Stimulated activated CD4-positive, alpha-beta T cell treated with anti-CD3 and anti-CD28 coated beads, Interleukin-15, amount 100 ng/mL, for 24 hours (primary cell): ENCODE results near the gene ABLIM2.
"Not testable (repeated sequence)": the region's sequence is repeated elsewhere in the genome, so short reads cannot be mapped to it uniquely, and the experiment has no call there.

Source experiments
- DNase-seq: peaks from one replicate; pipeline ENCODE4 v3.0.0-alpha.2; 2020

ABLIM2 gene

DNA sequence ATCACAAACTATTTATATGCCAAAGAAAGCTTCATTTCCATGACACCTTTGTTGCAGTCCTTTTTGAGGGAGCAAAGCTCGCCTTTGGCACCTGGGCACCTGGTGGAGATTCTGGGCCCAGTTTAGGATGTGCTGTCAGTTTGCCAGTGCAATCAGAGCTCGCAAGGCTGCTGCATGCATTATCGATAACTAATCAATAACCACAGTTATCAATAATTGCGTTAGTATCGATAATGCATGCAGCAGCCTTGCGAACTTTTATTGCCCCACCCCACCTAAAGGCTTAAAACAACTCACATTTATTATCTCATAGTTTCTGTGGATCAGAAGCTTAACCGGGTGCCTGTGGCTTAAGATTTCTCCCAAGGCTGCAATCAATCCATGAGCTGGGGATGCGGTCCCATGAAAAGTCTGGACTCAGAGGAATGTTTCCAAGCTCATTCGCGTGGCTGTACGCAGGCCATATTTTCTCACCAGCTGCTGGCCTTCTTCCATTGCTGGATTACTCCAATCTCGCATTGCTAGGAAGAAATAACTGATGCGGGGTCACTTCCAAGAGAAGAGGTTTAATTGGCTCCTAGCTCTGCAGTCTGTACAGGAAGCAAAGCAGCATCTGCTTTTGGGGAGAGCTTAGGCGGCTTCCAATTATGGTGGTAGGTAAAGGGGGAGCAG lies 212.8 kb downstream of the ABLIM2 start:
- DNase-seq: no peak

DNA sequence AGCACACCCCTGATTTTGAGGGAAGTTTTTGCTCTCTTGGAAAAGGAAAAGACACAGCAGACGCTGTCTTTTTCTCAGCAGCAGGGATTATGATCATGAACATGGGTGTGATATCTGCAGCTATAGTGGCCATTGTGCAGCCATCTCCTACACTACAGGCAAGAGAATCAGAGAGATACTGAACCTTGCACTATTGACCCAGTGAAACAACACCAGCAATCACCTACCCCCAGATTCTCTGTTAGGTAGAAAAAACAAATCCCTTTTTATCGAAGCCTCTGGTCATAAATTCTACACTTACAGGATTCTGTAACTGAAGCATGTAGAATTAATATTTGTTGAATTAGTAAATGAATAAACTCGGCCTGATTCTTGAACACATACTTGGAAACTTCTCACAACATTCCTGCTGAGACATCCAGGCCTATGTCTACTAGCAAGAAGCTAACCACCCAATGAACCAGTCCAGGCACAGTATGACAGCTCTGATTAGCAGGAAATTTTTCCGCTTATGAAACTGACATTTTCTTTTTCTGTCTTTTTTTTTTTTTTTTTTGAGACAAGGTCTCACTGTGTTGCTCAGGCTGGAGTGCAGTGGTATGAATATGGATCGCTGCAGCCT lies 213.9 kb downstream of the ABLIM2 start:
- no peak for DNase-seq

DNA sequence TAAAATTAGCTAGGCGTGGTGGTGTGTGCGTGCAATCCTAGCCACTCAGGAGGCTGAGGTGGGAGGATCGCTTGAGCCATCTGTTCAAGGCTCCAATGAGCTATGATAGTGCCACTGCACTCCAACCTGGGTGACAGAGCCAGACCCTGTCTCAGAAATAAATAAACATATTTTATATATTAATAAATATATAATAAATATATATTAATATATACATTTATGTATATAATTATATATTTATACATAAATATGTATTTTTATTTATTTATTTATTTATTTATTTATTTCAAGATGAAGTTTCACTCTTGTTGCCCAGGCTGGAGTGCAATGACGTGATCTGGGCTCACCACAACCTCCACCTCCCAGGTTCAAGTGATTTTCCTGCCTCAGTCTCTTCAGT lies 214.9 kb downstream of the ABLIM2 start:
- DNase-seq: not testable (repeated sequence)

DNA sequence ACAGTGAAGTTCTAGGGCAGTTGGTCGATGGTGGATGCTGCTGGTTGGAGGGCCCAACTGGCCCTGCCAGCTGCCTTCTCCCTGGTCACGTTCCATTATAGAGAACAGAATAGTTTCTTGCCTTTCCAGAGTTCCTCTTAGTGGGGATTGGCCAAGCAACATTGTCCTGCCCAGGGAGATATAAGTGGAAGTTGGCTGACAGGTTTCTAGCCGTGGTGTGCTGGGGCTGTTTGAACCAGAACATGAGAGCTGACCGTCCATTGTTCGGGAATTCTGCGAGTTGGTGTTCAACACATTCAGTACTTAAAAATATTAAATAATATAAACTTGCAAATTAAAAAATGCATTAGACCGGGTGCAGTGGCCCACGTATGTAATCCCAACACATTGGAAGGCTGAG lies 215.4 kb downstream of the ABLIM2 start:
- no peak for DNase-seq

DNA sequence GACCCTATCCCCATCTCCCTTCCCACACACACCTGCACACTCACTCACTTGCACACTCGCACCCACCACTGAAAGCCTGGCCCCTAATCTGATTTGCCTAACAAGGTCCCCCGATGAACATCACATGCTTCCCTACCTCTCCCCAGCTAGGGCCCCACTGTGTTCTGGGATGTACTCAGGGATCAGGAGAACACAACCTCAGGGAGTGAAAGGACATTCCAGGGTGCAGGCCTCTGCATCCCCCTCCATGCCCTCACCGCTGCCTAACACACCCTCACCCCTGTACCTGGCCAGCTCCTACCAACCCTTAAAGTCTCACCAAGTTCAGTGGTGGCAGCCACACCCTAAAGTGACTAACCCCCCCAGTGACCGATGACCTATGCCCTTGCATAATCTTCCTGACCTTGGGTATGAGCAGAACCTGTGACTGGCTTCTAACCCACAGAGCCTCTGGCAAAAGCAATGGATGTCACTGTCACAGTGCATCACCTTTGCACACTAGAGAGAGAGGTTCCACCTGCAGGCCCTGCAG lies 216.6 kb downstream of the ABLIM2 start:
- no peak for DNase-seq

DNA sequence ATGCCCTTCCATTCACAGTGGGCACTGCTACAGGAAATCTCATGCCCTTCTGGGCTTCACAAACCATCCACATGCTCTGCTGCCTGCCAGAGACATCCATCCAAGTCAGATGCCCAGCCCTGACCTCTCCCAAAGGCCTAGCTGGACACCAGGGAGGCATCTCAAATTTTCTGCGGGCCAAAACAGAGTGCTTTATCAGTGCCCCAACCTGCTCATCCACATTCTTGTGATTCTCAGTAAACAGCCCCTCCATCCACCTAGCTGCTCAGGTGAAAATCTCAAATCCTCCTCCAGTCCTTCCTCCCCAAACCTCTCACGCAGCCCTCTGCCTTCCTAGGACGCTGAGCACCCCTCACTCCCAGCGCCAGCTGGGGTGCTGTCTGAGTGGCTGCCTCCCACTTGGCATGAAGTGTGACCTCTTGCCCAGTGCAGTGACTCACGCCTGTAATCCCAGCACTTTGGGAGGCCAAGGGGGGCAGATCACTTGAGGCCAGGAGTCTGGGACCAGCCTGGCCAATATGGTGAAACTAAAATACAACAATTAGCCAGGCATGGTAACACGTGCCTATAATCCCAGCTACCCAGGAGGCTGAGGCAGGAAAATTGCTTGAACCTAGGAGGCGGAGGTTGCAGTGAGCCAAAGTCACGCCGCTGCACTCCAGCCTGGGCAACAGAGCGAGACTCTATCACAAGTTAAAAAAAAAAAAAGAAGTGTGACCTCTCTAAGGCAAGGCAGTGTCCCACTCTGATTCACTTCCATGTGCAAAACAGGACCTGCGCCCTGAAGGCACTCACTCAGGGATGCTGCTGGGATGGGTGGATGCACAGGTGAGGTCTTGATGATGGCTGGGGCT lies 217.3 kb downstream of the ABLIM2 start:
- no peak for DNase-seq

DNA sequence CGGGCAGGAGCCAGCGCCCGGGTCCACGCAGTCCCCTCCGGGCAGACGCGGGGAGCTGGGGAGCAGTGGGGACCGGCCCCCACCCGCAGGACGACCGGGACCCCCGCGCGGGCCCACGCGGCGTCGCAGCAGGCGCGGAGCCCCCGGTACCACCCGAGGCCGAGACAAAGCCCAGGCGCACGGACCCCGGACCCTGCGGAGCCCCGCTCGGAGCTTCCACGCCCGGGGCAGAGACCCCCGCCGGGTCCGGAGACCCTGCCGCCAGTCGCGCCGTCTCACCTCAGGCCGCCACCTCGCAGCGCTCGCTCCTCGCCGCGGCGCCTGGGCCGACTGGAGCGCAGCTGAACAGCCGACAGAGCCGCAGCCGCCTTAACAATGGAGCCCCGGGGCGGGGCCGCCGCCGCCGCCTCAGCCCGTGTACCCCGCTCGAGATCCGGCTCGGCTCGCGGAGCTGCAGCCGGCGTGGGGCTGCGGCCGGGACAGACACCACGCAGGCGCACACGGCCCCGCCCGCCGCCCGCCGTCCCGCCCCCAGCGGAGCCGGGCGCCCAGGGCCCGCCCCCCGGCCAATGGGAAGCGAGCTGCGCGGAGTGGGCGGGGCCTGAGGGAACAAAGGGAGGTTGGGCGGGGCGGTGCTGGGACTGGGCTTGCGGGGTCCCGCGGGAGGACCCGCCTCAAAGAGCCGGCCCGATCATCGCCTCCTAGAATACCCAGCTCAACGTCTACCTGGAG lies 219.1 kb downstream of the ABLIM2 start, which contains the start of gene AFAP1:
Gene AFAP1, minus strand, starts transcription at position 485 of the 732 bp plus-strand sequence. CDS start 67,783 bp downstream, outside the sequence.
- DNase-seq: peak; percentile 92

- DNase-seq: peak; percentile 40
These were observed 219.8 kb downstream of the ABLIM2 start for GRCh38 chr4:7938609-7939376.

DNA sequence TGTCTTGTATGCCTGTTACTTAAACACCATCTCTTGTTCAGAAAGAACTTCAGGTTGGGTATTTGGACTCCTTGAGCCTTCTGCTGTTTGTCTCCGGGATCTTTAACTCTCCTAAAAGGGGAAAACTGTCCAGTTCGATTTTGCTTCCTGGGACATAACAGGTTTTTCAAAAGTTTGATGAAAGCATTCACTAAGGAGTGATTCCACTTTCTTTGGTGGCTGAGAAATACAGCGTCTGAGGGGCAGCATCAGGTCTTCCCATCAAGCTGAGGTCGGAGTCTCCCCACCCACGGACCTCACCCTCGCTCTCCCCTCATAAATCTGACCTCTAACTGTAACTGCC lies 220.4 kb downstream of the ABLIM2 start:
- peak; percentile 23 for DNase-seq

- no peak for DNase-seq
These were observed 221.6 kb downstream of the ABLIM2 start for GRCh38 chr4:7937006-7937405.

GRCh38 chr4:7933651-7934510 lies 224.7 kb downstream of the ABLIM2 start:
- DNase-seq: no peak

- DNase-seq: no peak
These were observed 226.3 kb downstream of the ABLIM2 start for GRCh38 chr4:7932287-7932686.

- no peak for DNase-seq
These were observed 229.3 kb downstream of the ABLIM2 start for GRCh38 chr4:7929118-7929951.

DNA sequence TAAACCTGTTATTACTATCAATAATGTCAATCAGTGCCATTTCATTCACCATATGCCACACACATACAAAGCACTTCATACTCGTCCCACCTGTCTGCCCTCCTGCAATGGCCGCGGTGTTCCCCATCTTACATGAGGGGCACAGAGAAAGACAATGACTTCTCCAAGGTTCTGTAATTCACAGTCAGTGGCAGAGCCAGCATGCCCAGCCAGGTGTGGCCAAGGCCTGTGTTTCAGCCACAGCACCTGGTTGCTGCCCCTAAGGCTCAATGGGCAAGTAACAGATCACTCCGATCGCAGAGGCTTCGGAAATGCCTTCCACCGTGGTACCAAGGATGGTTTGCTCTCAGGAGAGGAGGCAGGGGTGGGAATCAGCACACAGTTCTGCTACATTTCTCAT lies 229.9 kb downstream of the ABLIM2 start:
- no peak for DNase-seq

- no peak for DNase-seq
These were observed 231.8 kb downstream of the ABLIM2 start for GRCh38 chr4:7926822-7927221.

DNA sequence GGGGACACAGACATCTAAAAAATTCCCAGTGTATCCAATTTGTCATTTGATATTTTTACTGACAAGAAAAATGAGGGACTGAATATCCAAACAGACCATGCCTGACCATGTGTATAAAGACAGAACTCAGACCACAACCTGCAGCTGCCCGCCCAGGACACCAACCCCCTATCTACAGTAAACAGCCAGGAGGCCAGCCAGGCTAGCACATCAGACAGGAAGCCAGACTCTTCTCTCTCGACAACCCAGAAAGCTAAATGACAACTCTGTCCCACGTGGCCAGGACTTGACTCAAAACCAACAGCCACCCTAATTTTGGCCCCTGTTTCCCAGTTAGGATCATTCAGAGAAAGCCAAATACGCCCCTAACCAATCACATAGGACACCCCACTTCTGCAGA lies 234.0 kb downstream of the ABLIM2 start:
- DNase-seq: no peak

- DNase-seq: no peak
These were observed 234.4 kb downstream of the ABLIM2 start for GRCh38 chr4:7924163-7924562.

- no peak for DNase-seq
These were observed 236.1 kb downstream of the ABLIM2 start for GRCh38 chr4:7922466-7922865.

DNA sequence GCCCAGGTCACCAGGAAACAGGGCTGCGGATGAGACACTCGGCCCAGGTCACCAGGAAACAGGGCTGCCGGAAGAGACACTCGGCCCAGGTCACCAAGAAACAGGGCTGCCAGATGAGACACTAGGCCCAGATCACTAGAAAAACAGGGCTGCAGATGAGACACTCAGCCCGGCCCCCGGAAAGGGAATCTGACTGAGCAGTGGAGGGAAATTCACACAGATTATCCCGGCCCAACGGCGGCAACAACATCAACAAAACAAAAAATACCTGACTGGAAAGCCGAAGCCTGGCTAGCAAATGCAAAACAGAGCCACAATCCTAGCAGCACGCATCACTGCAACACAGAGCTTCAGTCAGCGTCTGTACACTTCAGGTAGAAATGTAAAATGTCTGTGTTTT lies 239.6 kb downstream of the ABLIM2 start:
- no peak for DNase-seq

DNA sequence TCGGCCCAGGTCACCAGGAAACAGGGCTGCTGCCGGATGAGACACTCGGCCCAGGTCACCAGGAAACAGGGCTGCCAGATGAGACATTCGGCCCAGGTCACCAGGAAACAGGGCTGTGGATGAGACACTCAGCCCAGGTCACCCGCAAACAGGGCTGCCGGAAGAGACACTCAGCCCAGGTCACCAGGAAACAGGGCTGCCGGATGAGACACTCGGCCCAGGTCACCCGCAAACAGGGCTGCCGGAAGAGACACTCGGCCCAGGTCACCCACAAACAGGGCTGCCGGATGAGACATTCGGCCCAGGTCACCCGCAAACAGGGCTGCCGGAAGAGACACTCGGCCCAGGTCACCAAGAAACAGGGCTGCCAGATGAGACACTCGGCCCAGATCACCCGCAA lies 240.4 kb downstream of the ABLIM2 start:
- not testable (repeated sequence) for DNase-seq
